Dedifferentiated amniotic fluid mesenchymal stem cell (primary cell): ENCODE data around the gene SLC39A8.
"Not testable (repeated sequence)": the region's sequence is repeated elsewhere in the genome, so short reads cannot be mapped to it uniquely, and the experiment has no call there.

Experiments
- DNase-seq: peaks from one replicate; pipeline ENCODE4 v3.0.0-alpha.2; 2016; ENCODE audit errors: extremely low spot score

Gene SLC39A8

DNA sequence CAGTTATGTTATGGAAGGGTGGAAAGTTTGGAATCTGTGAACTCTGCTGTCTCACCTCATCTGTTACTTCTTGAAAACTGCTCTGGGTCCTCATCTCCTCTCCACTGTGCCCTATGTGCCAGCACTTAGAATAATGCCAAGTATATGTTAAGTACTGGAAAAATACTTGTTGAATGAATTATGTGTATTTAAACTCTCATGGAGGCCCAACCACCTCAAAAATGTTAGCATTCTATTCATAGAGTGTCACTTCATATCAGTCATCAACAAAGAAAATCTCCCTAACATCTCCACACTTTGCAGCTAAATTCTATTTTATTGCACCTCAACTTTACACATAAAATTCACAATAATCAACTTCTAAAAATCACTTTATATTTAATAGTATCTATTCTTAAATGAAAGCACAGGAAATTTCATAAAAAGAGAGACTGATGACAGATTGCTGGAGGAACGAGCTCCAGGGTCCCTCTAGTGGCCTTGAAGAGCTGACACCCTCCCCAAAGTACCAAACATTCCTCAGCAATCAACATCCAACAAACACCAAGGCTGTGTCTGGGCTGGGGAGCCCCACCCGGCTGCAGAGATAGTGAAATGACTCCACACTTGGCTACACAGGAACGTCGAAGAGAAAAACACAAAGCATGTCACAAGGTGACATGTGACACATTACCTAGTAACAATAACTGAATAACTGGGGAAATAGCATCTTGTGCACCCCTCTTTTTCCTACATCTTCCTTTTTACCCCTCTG is 45.8 kb downstream of the SLC39A8 start:
- DNase-seq: peak; percentile 81

DNA sequence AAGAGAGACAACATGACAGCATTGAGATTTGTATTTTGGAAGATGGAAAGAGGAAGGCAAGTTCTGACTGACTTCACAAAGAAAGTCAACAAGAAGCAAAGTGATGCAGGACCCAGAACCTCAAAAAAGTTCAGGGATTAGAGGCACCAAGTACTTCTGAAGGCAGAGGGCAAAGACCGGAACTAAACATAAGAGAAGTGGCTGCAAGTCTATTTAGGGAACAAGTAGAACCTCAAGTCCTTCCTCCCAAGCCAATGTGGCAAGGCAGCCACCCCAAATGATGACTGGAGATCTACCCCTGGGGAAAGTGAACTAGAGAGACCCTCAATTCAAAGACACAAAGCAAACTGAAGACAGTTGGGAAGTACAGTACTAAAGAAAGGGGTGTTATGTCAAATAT is 46.6 kb downstream of the SLC39A8 start:
- no peak for DNase-seq

DNA sequence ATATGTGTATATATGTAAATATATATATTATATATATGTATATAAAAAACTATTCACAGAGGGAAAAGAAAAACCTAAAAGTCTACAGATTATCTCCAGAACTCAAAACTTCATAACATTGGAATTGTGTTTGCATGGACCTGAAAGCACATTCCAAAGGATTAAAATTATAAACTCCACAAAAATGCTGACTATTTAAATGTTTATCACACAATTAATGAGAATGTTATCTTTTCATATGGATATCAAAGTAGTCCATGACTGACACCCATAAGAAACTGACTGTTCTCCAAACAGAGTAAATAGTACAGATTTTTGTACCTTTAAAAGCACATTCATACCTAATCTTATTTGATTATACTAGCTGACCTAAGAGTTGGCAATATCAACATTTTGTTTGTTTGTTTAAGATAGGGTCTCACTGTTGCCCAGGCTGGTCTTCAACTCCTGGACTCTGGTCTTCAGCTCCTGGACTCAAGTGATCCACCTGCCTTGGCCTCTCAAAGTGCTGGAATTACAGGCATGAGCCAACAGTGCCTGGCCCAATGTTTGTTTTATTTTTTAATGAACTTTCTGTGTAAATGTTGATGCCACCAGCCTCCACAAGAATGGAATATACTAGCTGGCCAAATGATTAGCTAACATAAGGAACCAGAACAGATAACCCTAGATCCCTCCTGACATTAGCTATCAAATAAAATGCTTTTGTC is 50.0 kb downstream of the SLC39A8 start:
- DNase-seq: no peak

DNA sequence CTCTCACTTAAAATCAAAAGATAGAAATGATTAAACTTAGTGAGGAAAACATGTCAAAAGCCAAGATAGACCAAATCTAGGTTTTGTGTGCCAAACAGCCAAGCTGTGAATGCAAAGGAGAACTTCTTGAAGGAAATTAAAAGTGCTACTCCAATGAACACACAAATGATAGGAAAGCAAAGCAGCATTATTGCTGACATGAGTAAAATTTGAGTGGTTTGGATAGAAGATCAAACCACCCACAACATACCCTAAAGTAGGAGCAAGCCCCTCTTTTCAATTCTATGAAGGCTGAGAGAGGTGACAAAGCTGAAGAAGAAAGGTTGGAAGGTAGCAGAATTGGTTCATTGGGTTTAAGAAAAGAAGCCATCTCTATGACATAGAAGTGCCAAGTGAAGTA is 56.8 kb downstream of the SLC39A8 start:
- no peak for DNase-seq

DNA sequence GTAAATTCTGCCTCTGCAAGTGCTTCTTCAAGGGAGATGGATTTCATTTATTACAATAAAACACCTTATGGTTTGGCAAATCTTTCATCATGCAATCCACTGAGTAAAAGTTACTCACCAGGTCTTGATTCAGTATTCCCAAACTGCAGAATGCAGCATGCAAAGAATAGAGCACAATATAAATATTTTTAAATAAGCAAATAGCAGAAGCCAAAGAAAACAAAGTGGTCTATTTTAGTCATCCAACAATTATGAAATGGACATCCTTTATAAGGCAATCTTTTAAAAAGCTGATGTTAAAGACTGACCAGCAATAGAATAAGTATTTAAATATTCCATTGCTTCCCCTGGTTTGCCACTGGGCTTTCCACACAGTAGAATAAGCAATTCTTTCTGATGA is 59.5 kb downstream of the SLC39A8 start:
- DNase-seq: peak; percentile 36

DNA sequence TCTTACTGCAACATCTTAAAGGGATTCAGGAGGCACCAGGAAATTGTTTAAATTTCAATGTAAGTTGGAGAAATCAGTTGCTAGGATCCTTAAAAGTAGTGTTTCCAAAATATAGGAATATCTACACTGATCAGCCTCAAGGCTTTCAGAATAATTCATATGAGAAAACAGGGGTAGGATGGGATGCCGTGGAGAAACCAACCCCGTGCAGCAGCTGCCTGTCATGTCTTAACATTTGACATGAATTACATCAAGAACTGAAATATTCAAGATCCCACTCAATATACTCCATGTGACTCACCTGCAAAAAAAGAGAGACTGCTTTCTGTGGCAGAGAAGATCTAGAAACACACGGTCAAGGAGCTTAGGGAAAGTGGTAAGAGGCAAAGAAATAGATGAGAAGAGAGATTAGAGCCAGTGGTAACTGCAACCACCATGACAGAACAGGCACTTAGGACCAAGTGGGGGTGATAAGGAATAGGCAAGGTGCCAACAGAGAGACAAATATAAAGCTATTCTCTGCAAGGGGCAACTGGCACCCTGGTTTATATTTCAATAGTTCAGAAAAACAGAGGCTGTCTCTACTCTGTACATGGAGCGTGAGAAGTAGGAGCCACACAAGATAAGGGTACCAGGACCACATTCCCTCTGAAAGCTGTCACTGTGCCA is 64.0 kb downstream of the SLC39A8 start:
- DNase-seq: no peak

DNA sequence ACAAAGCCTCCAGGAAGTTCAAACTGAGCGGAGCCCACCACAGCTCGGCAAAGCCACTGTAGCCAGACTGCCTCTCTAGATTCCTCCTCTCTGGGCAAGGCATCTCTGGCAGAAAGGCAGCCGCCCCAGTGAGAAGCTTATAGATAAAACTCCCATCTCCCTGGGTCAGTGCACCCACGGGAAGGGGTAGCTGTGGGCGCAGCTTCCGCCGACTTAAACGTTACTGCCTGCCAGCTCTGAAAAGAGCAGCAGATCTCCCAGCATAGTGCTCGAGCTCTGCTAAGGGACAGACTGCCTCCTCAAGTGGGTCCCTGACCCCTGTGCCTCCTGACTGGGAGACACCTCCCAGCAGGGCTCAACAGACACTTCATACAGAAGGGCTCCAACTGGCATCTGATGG is 72.0 kb downstream of the SLC39A8 start:
- DNase-seq: not testable (repeated sequence)

DNA sequence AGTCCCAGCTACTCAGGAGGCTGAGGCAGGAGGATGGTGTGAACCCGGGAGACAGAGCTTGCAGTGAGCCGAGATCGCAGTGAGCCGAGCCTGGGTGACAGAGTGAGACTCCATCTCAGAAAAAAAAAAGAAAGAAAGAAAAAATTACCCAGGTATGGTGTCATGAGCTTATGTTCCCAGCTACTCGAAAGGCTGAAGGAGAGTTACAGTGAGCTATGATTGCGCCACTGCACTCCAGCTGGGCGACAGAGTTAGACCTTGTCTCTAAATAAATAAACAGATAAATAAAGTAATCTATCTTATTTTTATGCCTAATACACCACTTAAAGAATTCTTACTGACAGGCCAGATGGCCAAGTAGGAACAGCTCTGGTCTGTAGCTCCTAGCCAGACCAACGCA is 73.0 kb downstream of the SLC39A8 start:
- DNase-seq: no peak

DNA sequence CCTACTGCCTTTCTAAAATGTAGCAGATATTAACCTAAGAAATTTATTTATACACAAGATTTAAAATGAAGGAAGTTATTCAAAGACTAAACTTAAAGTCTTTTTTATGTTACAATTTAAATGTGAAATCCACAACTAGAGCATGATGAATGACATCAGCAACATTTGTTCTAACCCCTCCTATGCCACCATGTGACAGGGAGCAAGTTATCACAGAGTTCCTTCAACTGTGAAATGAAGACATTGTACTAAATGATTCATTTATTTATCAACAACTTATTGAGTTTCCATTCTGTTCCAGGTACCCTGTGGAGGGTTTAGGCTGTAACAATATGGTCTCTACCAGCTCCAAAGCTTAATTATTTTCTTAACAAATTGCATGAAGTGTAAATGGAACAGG is 76.9 kb downstream of the SLC39A8 start:
- no peak for DNase-seq

DNA sequence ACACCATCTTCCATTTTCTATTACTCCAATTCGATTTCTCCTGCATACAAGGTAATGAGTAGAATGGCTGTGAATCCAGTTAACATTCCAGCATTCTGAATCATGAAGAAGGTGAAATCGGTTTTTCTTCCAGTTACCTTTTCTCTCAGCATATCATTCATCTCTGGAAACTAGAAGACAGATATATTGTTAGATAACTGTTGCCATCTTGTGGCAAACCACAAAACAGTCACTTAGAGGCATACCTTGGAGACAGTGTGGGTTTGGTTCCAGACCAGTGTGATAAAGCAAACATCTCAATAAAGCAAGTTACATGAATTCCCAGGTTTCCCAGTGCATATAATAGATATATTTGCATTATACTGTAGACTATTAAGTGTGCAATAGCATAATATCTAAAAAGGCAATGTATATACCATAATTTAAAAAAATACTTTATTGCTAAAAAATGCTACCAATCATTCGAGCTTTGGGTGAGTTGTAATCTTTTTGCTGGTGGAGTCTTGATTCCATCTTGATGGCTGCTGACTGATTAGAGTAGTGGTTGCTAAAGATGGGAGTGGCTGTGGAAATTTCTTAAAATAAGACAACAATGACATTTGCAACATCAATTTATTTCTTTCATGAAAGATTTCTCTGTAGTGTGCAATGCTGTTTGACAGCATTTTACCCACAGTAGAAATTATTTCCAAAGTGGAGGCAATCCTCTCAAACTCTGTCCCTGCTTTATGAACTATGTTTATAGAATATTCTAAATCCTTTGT is 82.1 kb downstream of the SLC39A8 start:
- peak; percentile 70 for DNase-seq

DNA sequence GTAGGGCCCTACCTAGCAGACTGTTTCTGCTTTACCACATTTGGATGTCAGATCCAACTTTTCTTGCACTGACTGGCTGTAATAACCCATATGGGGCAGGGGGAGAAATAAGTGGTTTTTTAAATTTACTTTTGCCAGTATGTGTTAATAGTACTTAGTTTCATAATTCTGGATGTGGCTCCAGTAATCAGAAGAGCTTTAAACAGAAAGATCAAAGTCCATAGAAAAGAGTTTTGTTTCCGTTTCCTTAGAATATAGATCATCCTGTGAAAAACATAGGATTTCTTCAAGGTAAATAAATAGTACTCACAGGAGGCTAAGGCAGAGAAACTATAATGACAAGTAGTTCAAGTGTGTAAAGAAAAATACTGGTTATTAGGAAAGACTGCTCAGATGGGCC is 85.6 kb downstream of the SLC39A8 start:
- DNase-seq: no peak

DNA sequence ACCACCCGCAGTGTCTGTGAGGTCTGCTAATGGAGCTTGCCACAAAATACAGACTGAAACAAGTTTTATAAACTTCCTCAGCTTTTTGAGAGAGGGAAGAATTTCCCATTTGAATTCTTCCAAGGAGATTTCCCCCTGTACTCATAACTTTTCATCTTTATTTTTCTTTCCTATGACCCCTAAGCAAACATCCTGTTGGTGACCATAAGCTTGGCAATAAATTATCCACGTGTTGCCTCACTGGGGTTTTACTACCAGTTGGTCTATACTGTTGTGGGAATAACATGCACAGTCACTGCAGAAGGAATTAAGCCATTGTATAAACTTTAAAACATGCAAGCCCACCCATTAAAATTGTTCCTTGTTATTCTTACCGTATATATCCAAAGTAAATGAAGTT is 86.2 kb downstream of the SLC39A8 start:
- no peak for DNase-seq

DNA sequence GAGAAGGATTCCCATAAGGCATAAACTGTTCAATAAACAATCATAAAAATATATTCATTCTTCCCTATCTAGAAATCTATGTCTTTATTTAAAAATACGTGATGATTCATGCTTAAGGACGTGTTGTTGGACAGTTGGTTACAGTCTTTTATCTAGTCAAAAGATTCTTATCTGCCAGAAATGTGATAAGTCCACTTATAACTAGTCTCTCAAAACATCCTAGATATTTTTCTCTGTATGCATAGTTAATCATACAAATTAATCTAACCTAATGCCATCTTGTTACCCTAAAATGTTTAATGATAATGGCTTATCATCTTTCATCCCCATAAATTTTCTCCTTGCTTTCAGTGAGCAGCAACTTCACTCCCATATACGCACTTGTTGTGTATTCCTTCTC is 89.0 kb downstream of the SLC39A8 start:
- DNase-seq: no peak

DNA sequence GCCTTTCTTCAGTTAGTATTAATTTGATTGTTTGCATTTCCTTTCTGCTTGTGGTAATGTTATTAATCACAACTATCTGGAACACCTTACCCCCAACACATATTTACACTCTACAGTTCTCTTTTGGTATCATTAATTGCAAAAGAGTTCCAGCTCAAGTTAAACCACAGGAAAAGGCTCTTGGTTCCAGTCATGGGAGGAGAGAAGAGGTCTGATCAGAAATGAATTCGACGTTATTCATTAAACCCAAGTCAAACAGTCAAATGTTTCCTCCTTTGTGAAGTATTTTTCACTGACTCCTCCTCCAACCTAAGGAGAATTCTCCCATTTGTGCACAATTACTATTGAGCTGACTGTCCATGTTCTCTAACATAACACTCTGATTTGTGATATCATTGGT is 91.4 kb downstream of the SLC39A8 start:
- no peak for DNase-seq

DNA sequence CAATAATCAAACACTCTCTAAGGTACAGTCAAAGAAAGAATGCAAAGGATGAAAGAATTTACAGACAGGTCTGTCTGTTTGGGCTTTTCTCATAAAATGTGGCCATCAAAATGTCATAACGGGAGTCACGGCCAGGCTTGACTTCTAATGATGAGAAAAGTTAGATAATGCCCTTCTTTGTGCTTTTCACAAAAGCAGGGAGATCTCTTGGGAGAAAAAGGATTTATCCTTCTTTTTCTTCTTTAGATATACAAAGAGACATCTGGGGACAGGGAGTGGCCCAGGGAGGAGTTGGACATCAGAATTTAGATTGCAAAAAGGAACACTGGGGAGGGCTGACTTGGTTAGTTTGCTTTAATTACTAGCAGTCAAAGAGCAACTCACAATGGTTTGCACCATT is 93.1 kb downstream of the SLC39A8 start:
- no peak for DNase-seq

DNA sequence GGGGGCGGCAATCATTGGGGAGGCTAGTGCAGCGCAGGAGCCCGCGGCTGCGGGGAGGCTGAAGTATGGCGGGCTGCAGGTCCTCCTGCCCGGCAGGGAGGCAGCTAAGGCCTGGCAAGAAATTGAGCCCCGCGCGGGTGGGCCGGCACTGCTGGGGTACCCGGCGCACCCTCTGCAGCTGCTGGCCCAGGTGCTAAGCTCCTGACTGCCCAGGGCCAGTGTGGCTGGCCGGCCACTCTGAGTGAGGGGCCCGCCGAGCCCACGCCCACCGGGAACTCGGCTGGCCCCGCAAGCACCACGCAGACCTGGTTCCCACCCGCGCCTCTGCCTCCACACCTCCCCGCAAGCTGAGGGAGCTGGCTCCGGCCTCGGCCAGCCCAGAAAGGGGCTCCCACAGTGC is 94.9 kb downstream of the SLC39A8 start:
- no peak for DNase-seq

DNA sequence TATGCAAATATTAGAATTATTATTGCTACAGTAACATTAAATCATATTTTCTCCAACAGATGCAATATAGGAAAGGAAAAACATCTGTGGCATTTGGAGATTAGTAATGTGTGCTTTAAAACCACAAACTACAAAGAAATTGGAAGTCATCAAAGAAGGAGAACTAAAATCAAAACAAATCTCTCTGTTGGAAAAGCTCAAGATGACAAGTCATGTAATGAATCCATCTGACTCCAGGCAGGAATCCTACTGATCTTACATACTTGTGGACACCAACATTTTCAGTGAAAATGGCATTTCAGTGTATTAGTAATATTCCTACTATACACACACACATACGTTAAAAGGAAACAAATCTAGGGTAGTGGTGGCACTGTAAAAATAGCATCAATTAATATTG is 98.2 kb downstream of the SLC39A8 start:
- no peak for DNase-seq

DNA sequence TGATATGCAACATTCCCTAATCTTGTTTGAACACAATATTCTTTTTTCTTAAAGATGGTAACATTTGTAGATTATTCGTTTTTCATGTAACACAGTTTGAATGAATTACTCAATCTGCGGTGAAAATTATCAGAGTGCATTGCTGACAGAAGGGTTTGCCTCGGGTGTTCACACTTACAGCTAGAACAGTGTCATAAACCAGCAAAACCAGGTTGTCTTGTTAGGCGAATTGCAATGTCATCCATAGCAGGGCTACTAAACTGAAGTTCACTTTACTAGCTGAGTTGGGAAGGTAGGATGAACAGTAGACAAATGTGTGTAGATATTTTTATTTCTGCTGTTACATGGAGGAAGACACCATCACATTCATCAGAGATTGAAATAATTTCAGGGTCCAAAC is 98.9 kb downstream of the SLC39A8 start:
- DNase-seq: no peak

DNA sequence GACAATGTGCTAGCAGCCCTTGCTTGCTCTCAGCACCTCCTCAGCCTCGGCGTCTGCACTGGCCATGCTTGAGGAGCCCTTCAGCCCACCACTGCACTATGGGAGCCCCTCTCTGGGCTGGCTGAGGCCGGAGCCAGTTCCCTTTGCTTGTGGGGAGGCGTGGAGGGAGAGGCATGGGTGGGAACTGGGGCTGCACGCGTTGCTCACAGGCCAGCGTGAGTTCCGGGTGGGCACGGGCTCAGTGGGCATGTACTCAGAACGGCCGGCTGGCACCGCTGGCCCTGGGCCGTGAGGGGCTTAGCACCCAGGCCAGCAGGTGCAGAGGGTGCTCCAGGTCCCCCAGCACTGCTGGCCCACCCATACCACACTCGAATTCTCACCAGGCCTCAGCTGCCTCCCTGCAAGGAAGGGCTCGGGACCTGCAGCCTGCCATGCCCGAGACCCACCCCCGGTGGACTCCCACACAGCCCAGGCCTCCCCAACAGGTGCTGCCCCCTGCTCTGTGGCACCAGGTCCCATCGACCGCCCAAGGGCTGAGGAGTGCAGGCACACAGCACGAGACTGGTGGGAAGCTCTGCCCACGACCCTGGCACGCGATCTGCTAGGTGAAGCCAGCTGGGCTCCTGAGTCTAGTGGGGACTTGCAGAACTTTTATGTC is 100.3 kb downstream of the SLC39A8 start:
- no peak for DNase-seq

DNA sequence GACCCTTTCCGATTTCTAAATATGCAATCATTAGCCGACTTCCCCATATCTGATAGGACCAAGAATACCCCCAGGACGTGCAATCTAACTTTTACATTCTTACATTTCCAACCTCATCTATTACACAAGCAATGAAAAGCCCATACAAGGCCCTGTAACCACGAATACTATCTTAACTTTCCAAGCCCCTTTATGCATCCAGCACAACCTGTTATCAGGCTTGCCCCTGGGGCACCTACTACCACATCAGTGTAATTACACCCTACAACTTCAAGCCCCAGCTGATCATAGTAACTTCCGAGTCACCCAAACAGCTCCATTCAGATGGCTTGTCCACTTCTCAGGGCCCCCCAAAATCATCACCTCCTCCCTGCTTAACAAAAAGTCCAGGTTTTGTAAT is 102.0 kb downstream of the SLC39A8 start:
- not testable (repeated sequence) for DNase-seq

DNA sequence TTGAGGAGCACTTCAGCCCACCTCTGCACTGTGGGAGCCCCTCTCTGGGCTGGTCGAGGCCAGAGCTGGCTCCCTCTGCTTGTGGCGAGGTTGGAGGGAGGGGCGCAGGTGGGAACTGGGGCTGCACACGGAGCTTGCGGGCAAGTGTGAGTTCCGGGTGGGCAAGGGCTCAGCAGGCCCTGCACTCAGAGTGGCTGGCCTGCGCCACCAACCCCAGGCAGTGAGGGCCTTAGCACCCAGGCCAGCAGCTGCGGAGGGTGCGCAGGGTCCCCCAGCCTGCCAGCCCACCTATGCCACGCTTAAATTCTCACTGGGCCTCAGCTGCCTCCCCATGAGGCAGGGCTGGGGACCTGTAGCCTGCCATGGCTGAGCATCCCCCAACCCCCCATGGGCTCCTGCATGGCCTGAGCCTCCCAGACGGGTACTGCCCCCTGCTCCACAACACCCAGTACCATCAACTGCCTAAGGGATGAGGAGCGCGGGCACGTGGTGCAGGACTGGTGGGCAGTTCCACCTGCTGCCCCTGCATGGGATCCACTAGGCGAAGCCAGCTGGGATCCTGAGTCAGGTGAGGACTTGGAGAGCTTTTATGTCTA is 110.9 kb downstream of the SLC39A8 start:
- no peak for DNase-seq
